Measurements from ENCODE around the gene SAT2. TPM values are rescaled to one million over a fixed set of nuclear protein-coding genes. Genes with fewer than 3 reads are reported as not detected.

SAT2 gene
- total and polyA plus RNA-seq, 2 donors from 2014 or later: 74.7 to 430 TPM

GRCh38 chr17:7636163-7636562 lies 8.5 kb upstream of the SAT2 start:
- intact Hi-C loops (cut with DNase I): no loop called here
- Histone ChIP-seq H3K27me3 (ENCODE audit: control insufficient read depth, insufficient read depth, low read length) (no peaks in the 10 kb centered on the region), H3K27ac (ENCODE audit: low read depth in 2 of 2, low read length in 2 of 2) (no peak overlapping the region), H3K4me1 (ENCODE audit: control insufficient read depth in 2 of 3, insufficient read depth in 2 of 3, low read depth in 1 of 3, low read length in 3 of 3) (peaks cover 0 to 9% (median 7%) of the 10 kb centered on the region in 3 donors), H3K4me3 (ENCODE audit: low read length in 3 of 3) (no peak overlapping the region), H3K9me3 (ENCODE audit: control insufficient read depth in 2 of 3, insufficient read depth in 1 of 3, low read length in 3 of 3) (no peaks in the 10 kb centered on the region), H3K36me3 (ENCODE audit: control insufficient read depth in 2 of 3, insufficient read depth in 3 of 3, low read length in 3 of 3) (no peaks in the 10 kb centered on the region), H3K9ac (ENCODE audit: low read length in 3 of 3) (no peak overlapping the region)
- FAIRE-seq (no peak), DNase-seq (peak in 2 of 5 donors; percentile 48 to 64)
- TF ChIP-seq CTCF (IDR thresholded peaks at IDR 0.05; ENCODE audit: borderline replicate concordance, extremely low read depth, insufficient read depth): no peak

- FAIRE-seq (no peak), DNase-seq (peak; percentile 80 to 92 (median 86))
- Histone ChIP-seq H3K27me3 (ENCODE audit: control insufficient read depth, insufficient read depth, low read length) (no peaks in the 10 kb centered on the region), H3K36me3 (ENCODE audit: control insufficient read depth in 2 of 3, insufficient read depth in 3 of 3, low read length in 3 of 3) (no peaks in the 10 kb centered on the region), H3K9me3 (ENCODE audit: control insufficient read depth in 2 of 3, insufficient read depth in 1 of 3, low read length in 3 of 3) (no peaks in the 10 kb centered on the region), H3K4me1 (ENCODE audit: control insufficient read depth in 2 of 3, insufficient read depth in 2 of 3, low read depth in 1 of 3, low read length in 3 of 3) (peaks cover 0 to 9% (median 7%) of the 10 kb centered on the region in 3 donors), H3K9ac (ENCODE audit: low read length in 3 of 3) (no peak overlapping the region), H3K4me3 (ENCODE audit: low read length in 3 of 3) (no peak overlapping the region), H3K27ac (ENCODE audit: low read depth in 2 of 2, low read length in 2 of 2) (no peak overlapping the region)
- peak; percentile 43 for TF ChIP-seq CTCF (IDR thresholded peaks at IDR 0.05; ENCODE audit: borderline replicate concordance, extremely low read depth, insufficient read depth)
- intact Hi-C loops (cut with DNase I): no loop called here
Measured at GRCh38 chr17:7634384-7634783, 6.8 kb upstream of the SAT2 start.

GRCh38 chr17:7633093-7633492 lies 5.5 kb upstream of the SAT2 start:
- FAIRE-seq: no peak
- intact Hi-C loops (cut with DNase I): no loop called here

More at GRCh38 chr17:7633093-7633492, 5.5 kb upstream of the SAT2 start:
- no peak overlapping the region for H3K9ac ChIP-seq (ENCODE audit: low read length in 3 of 3)
- no peak for TF ChIP-seq CTCF (IDR thresholded peaks at IDR 0.05; ENCODE audit: borderline replicate concordance, extremely low read depth, insufficient read depth)
- DNase-seq: no peak
- no peak overlapping the region for H3K4me3 ChIP-seq (ENCODE audit: low read length in 3 of 3)
- peaks cover 0 to 9% (median 7%) of the 10 kb centered on the region in 3 donors for H3K4me1 ChIP-seq (ENCODE audit: control insufficient read depth in 2 of 3, insufficient read depth in 2 of 3, low read depth in 1 of 3, low read length in 3 of 3)
- H3K36me3 ChIP-seq (ENCODE audit: control insufficient read depth in 2 of 3, insufficient read depth in 3 of 3, low read length in 3 of 3): no peaks in the 10 kb centered on the region
- no peaks in the 10 kb centered on the region for H3K27me3 ChIP-seq (ENCODE audit: control insufficient read depth, insufficient read depth, low read length)
- no peaks in the 10 kb centered on the region for H3K9me3 ChIP-seq (ENCODE audit: control insufficient read depth in 2 of 3, insufficient read depth in 1 of 3, low read length in 3 of 3)
- no peak overlapping the region for H3K27ac ChIP-seq (ENCODE audit: low read depth in 2 of 2, low read length in 2 of 2)
